HEK293 (cell line): ENCODE data around the gene LHFPL2.

Source experiments
- CTCF ChIA-PET: fragments of 350-600 bp; formaldehyde crosslinking; extraction: SDS; loops from one replicate; lab custom pipeline; 2021; ENCODE audit warnings: antibody characterized with exemption; lab: Yijun Ruan, JAX
- POLR2A ChIA-PET: fragments of 300-600 bp; formaldehyde crosslinking; extraction: SDS; loops from one replicate; lab custom pipeline; 2020; ENCODE audit warnings: antibody characterized with exemption, inconsistent platforms; lab: Yijun Ruan, JAX
- H3K27ac ChIP-seq: fragments of 200-500 bp; sonication (Bioruptor generic); 2 replicates; pipeline ENCODE4 v1.5.1; 2014; ENCODE audit warnings: low read depth, low read length, control low read depth, inconsistent platforms; ENCODE audit errors: extremely low read depth
- H3K36me3 ChIP-seq, 2 experiments: fragments of 200-500 bp in 1 of 2; sonication (Bioruptor generic) in 1 of 2; 1 replicate in 1 of 2; 2 replicates in 1 of 2; pipeline ENCODE4 v1.5.1; 2014 to 2017; ENCODE audit warnings: inconsistent platforms in 2 of 2, low read length in 2 of 2; ENCODE audit not compliant: control insufficient read depth in 2 of 2, insufficient read depth in 1 of 2
- H3K4me1 ChIP-seq: fragments of 200-500 bp; sonication (Bioruptor generic); 2 replicates; pipeline ENCODE4 v1.5.1; 2014; ENCODE audit warnings: mild to moderate bottlenecking, low read length, inconsistent platforms; ENCODE audit not compliant: control insufficient read depth, insufficient read depth
- H3K4me3 ChIP-seq: 2 replicates; pipeline ENCODE4 v1.5.1; 2011; ENCODE audit warnings: low read depth, mild to moderate bottlenecking, control low read depth, low read length, moderate library complexity
- H3K9me3 ChIP-seq: fragments of 200-500 bp; sonication (Bioruptor generic); 2 replicates; pipeline ENCODE4 v1.5.1; 2014; ENCODE audit warnings: low read depth, low read length, inconsistent platforms; ENCODE audit not compliant: control insufficient read depth, insufficient read depth
- BCL11A ChIP-seq: fragments of 450-650 bp; formaldehyde crosslinking; IDR thresholded peaks from 2 replicates; pipeline ENCODE4 v1.5.1; 2016; ENCODE audit warnings: low read depth, missing biosample characterization, missing genetic modification characterization
- IKZF3 ChIP-seq: fragments of 450-650 bp; IDR thresholded peaks from 2 replicates; pipeline ENCODE4 v1.5.0; 2018; ENCODE audit warnings: missing biosample characterization, mild to moderate bottlenecking, missing genetic modification characterization, moderate library complexity
- KLF8 ChIP-seq: fragments of 450-650 bp; formaldehyde crosslinking; IDR thresholded peaks from 2 replicates; pipeline ENCODE4 v1.5.1; 2016; ENCODE audit warnings: missing biosample characterization, missing genetic modification characterization
- SALL2 ChIP-seq: fragments of 450-650 bp; formaldehyde crosslinking; IDR thresholded peaks from 2 replicates; pipeline ENCODE4 v1.5.0; 2017; ENCODE audit warnings: missing biosample characterization, mild to moderate bottlenecking, missing genetic modification characterization, borderline replicate concordance
- SETDB1 ChIP-seq: IDR thresholded peaks from one replicate; pipeline ENCODE4 v1.6.1; 2017; ENCODE audit warnings: mild to moderate bottlenecking, low read length, moderate library complexity, mixed read lengths; ENCODE audit not compliant: insufficient read length
- ZBTB1 ChIP-seq: fragments of 450-650 bp; formaldehyde crosslinking; IDR thresholded peaks from 2 replicates; pipeline ENCODE4 v1.5.1; 2016; ENCODE audit warnings: missing biosample characterization, missing genetic modification characterization
- ZBTB21 ChIP-seq: fragments of 450-650 bp; formaldehyde crosslinking; IDR thresholded peaks from 2 replicates; pipeline ENCODE4 v1.5.1; 2017; ENCODE audit warnings: missing biosample characterization, missing genetic modification characterization
- ZBTB7A ChIP-seq: fragments of 450-650 bp; formaldehyde crosslinking; IDR thresholded peaks from 2 replicates; pipeline ENCODE4 v1.5.1; 2016; ENCODE audit warnings: low read depth, missing biosample characterization, missing genetic modification characterization
- ZBTB8A ChIP-seq: fragments of 450-650 bp; formaldehyde crosslinking; IDR thresholded peaks from 2 replicates; pipeline ENCODE4 v1.5.1; 2016; ENCODE audit warnings: missing biosample characterization, missing genetic modification characterization
- ZEB2 ChIP-seq: fragments of 450-650 bp; formaldehyde crosslinking; IDR thresholded peaks from 2 replicates; pipeline ENCODE4 v1.5.1; 2016; ENCODE audit warnings: missing biosample characterization, missing genetic modification characterization
- ZNF133 ChIP-seq: fragments of 450-650 bp; formaldehyde crosslinking; IDR thresholded peaks from 2 replicates; pipeline ENCODE4 v1.5.1; 2016; ENCODE audit warnings: missing biosample characterization, missing genetic modification characterization
- ZNF146 ChIP-seq: fragments of 450-650 bp; formaldehyde crosslinking; IDR thresholded peaks from 2 replicates; pipeline ENCODE4 v1.5.1; 2016; ENCODE audit warnings: missing biosample characterization, missing genetic modification characterization
- ZNF148 ChIP-seq: fragments of 450-650 bp; formaldehyde crosslinking; IDR thresholded peaks from 2 replicates; pipeline ENCODE4 v1.5.0; 2017; ENCODE audit warnings: missing biosample characterization, missing genetic modification characterization, borderline replicate concordance
- ZNF155 ChIP-seq: fragments of 450-650 bp; formaldehyde crosslinking; IDR thresholded peaks from 2 replicates; pipeline ENCODE4 v1.5.1; 2016; ENCODE audit warnings: missing biosample characterization, missing genetic modification characterization
- ZNF19 ChIP-seq: fragments of 450-650 bp; formaldehyde crosslinking; IDR thresholded peaks from 2 replicates; pipeline ENCODE4; 2016; ENCODE audit warnings: missing biosample characterization, missing genetic modification characterization, low read depth
- ZNF202 ChIP-seq: fragments of 450-650 bp; formaldehyde crosslinking; IDR thresholded peaks from 2 replicates; pipeline ENCODE4 v1.5.1; 2016; ENCODE audit warnings: missing biosample characterization, missing genetic modification characterization, borderline replicate concordance
- ZNF214 ChIP-seq: fragments of 450-650 bp; formaldehyde crosslinking; IDR thresholded peaks from 2 replicates; pipeline ENCODE4 v1.5.1; 2017; ENCODE audit warnings: missing biosample characterization, mild to moderate bottlenecking, missing genetic modification characterization, borderline replicate concordance
- ZNF223 ChIP-seq: fragments of 450-650 bp; formaldehyde crosslinking; IDR thresholded peaks from 2 replicates; pipeline ENCODE4 v1.5.1; 2016; ENCODE audit warnings: missing biosample characterization, missing genetic modification characterization
- ZNF530 ChIP-seq: fragments of 450-650 bp; formaldehyde crosslinking; IDR thresholded peaks from 2 replicates; pipeline ENCODE4 v1.5.1; 2016; ENCODE audit warnings: low read depth, missing biosample characterization, missing genetic modification characterization
- ZNF629 ChIP-seq: fragments of 450-650 bp; formaldehyde crosslinking; IDR thresholded peaks from 2 replicates; pipeline ENCODE4 v1.5.1; 2017; ENCODE audit warnings: missing biosample characterization, missing genetic modification characterization
- ZNF660 ChIP-seq: fragments of 450-650 bp; IDR thresholded peaks from 2 replicates; pipeline ENCODE4 v1.5.1; 2018; ENCODE audit warnings: missing biosample characterization, mild to moderate bottlenecking, missing genetic modification characterization
- ZNF677 ChIP-seq: fragments of 450-650 bp; IDR thresholded peaks from 2 replicates; pipeline ENCODE4 v1.5.0; 2018; ENCODE audit warnings: missing biosample characterization, mild to moderate bottlenecking, missing genetic modification characterization, moderate library complexity
- ZNF707 ChIP-seq: fragments of 450-650 bp; formaldehyde crosslinking; IDR thresholded peaks from 2 replicates; pipeline ENCODE4 v1.5.1; 2016; ENCODE audit warnings: missing biosample characterization, missing genetic modification characterization
- ZSCAN23 ChIP-seq: fragments of 450-650 bp; formaldehyde crosslinking; IDR thresholded peaks from 2 replicates; pipeline ENCODE4 v1.5.1; 2016; ENCODE audit warnings: missing biosample characterization, missing genetic modification characterization
- TF ChIP-seq, protein P1 (sequence below): fragments of 450-650 bp; formaldehyde crosslinking; IDR thresholded peaks from 2 replicates; pipeline ENCODE4 v1.5.1; 2016; ENCODE audit warnings: missing biosample characterization, missing genetic modification characterization
- TF ChIP-seq, protein P2 (sequence below): fragments of 450-650 bp; formaldehyde crosslinking; IDR thresholded peaks from 2 replicates; pipeline ENCODE4 v1.5.1; 2017; ENCODE audit warnings: missing biosample characterization, mild to moderate bottlenecking, missing genetic modification characterization, moderate library complexity

LHFPL2 gene

GRCh38 chr5:78626009-78626571, 22.5 kb downstream of the LHFPL2 start:
- CTCF ChIA-PET: interaction anchor here (0.7 to 1.1 kb wide), 4 partner anchors 8 to 305 kb away, joined by 3 to 4 read pairs (median 3); no protein-coding TSS in a partner anchor
- POLR2A ChIA-PET: no interaction called here
- H3K4me3 ChIP-seq: no peak overlapping the region
- H3K4me1 ChIP-seq: peaks cover 19% of the 10 kb centered on the region
- H3K36me3 ChIP-seq: peaks cover 3 to 22% of the 10 kb centered on the region in 2 experiments; a peak in 1 of 3 replicates
- TF ChIP-seq, protein P1, sequence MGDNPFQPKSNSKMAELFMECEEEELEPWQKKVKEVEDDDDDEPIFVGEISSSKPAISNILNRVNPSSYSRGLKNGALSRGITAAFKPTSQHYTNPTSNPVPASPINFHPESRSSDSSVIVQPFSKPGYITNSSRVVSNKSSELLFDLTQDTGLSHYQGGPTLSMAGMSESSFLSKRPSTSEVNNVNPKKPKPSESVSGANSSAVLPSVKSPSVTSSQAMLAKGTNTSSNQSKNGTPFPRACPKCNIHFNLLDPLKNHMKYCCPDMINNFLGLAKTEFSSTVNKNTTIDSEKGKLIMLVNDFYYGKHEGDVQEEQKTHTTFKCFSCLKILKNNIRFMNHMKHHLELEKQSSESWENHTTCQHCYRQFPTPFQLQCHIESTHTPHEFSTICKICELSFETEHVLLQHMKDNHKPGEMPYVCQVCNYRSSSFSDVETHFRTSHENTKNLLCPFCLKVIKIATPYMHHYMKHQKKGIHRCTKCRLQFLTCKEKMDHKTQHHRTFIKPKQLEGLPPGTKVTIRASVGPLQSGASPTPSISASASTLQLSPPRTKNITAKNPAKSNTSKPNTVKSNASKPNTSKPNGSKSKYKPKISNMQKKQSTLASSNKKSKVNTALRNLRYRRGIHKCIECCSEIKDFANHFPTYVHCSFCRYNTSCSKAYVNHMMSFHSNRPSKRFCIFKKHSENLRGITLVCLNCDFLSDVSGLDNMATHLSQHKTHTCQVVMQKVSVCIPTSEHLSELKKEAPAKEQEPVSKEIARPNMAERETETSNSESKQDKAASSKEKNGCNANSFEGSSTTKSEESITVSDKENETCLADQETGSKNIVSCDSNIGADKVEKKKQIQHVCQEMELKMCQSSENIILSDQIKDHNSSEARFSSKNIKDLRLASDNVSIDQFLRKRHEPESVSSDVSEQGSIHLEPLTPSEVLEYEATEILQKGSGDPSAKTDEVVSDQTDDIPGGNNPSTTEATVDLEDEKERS (tag by site-specific recombination): no peak
- TF ChIP-seq ZNF148 (tag by site-specific recombination) (no peak), ZEB2 (tag by site-specific recombination) (no peak), ZNF214 (tag by site-specific recombination) (no peak), ZNF530 (tag by site-specific recombination) (no peak), ZBTB8A (tag by site-specific recombination) (no peak), ZNF660 (tag by site-specific recombination) (no peak), ZBTB7A (tag by site-specific recombination) (no peak), SETDB1 (no peak), ZNF146 (no peak), ZNF133 (no peak), ZNF707 (no peak)
- TF ChIP-seq, all 188 proteins: peak for 0
- H3K9me3 ChIP-seq: no peaks in the 10 kb centered on the region
- H3K27ac ChIP-seq: no peak overlapping the region

DNA sequence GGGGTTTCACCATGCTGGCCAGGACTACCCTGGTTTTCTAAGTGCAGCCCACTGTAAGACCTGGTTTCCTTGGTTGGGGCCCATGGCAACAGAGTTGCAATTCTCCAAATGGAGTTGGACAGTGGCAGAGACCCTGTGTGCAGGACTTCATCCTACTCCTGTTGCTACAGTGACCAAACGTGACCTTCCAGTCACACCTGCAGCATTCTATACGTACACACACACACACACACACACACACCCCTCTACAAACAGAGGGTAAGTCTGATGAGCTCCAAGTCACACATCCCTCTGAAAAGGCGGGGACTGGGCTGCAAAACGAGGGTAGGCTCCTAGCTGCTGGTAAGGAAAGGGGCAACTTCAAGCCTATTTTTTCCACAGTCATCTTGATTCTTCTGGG, 23.6 kb downstream of the LHFPL2 start:
- TF ChIP-seq ZBTB1 (tag by site-specific recombination) (no peak), IKZF3 (tag by site-specific recombination) (no peak), SALL2 (tag by site-specific recombination) (no peak), ZNF155 (no peak), ZNF223 (no peak), ZBTB21 (tag by site-specific recombination) (no peak), ZSCAN23 (no peak), ZNF202 (tag by site-specific recombination) (no peak), ZNF19 (no peak), ZNF660 (tag by site-specific recombination) (no peak), BCL11A (tag by site-specific recombination) (no peak), ZNF677 (tag by site-specific recombination) (no peak), KLF8 (tag by site-specific recombination) (no peak), ZNF629 (tag by site-specific recombination) (no peak), ZNF148 (tag by site-specific recombination) (no peak)
- TF ChIP-seq, protein P2, sequence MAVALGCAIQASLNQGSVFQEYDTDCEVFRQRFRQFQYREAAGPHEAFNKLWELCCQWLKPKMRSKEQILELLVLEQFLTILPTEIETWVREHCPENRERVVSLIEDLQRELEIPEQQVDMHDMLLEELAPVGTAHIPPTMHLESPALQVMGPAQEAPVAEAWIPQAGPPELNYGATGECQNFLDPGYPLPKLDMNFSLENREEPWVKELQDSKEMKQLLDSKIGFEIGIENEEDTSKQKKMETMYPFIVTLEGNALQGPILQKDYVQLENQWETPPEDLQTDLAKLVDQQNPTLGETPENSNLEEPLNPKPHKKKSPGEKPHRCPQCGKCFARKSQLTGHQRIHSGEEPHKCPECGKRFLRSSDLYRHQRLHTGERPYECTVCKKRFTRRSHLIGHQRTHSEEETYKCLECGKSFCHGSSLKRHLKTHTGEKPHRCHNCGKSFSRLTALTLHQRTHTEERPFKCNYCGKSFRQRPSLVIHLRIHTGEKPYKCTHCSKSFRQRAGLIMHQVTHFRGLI: no peak
- TF ChIP-seq, all 188 proteins: peak for 0
- peaks cover 17% of the 10 kb centered on the region for H3K4me1 ChIP-seq
- H3K9me3 ChIP-seq: no peaks in the 10 kb centered on the region
- CTCF ChIA-PET: interaction anchor here (0.6 to 1.1 kb wide), 3 partner anchors 9 to 92 kb away, joined by 3 to 4 read pairs (median 3); no protein-coding TSS in a partner anchor
- POLR2A ChIA-PET: no interaction called here
- H3K27ac ChIP-seq: no peak overlapping the region
- H3K36me3 ChIP-seq: peaks cover 3 to 22% of the 10 kb centered on the region in 2 experiments; a peak in 1 of 3 replicates
- H3K4me3 ChIP-seq: no peak overlapping the region
